Measurements from ENCODE around the gene SAP30BP. TPM values are rescaled to one million over a fixed set of nuclear protein-coding genes. Genes with fewer than 3 reads are reported as not detected.
A peak's percentile ranks its signal among the peaks of the same experiment; 100 is the strongest.

The SAP30BP gene
- total RNA-seq, 1 experiment from 2014 or later, result 89.7 TPM

- Histone ChIP-seq H3K18ac (ENCODE audit: insufficient read length, low read depth, low read length) (no peak overlapping the region), H3T11ph (ENCODE audit: low read length) (no peak overlapping the region), H4K8ac (replicated peaks; ENCODE audit: insufficient read length, low read depth, low read length) (no peak overlapping the region), H3K9ac (ENCODE audit: extremely low read depth, insufficient read length, low read length) (no peak overlapping the region), H2AK5ac (ENCODE audit: insufficient read length, low read length) (no peak overlapping the region), H3K27ac (ENCODE audit: insufficient read length, low read depth, low read length) (no peak overlapping the region), H2BK15ac (ENCODE audit: low read depth, low read length) (no peak overlapping the region), H4K5ac (ENCODE audit: insufficient read length, low read depth, low read length) (no peak overlapping the region), H3K79me2 (ENCODE audit: insufficient read depth, low read length) (no peaks in the 10 kb centered on the region; the same call in 1 of the 2 replicates), H4K91ac (ENCODE audit: insufficient read length, low read depth, low read length) (no peak overlapping the region), H2BK120ac (ENCODE audit: low read depth, low read length, poor library complexity, severe bottlenecking) (no peak overlapping the region), H3K23ac (ENCODE audit: insufficient read length, low read depth, low read length) (no peak overlapping the region), H3K79me1 (ENCODE audit: insufficient read depth, low read depth, low read length, poor library complexity, severe bottlenecking) (no peaks in the 10 kb centered on the region), H2BK20ac (ENCODE audit: low read depth, low read length, poor library complexity, severe bottlenecking) (no peak overlapping the region), H3K27me3 (ENCODE audit: insufficient read depth, low read length) (no peaks in the 10 kb centered on the region), H3K4me1 (ENCODE audit: insufficient read depth, low read length) (no peaks in the 10 kb centered on the region), H3K23me2 (ENCODE audit: insufficient read length, low read depth, low read length, poor library complexity, severe bottlenecking) (no peaks in the 10 kb centered on the region), H2BK12ac (ENCODE audit: insufficient read length, low read depth, low read length) (no peak overlapping the region), H2AFZ (ENCODE audit: low read length) (no peak overlapping the region), H3K4me2 (ENCODE audit: insufficient read depth, insufficient read length, low read length) (no peak overlapping the region), H3K9me3 (ENCODE audit: control insufficient read depth, low read depth, low read length) (no peaks in the 10 kb centered on the region), H3K14ac (ENCODE audit: insufficient read depth, low read length) (no peak overlapping the region), H2BK5ac (ENCODE audit: insufficient read length, low read length) (no peak overlapping the region), H4K20me1 (ENCODE audit: control insufficient read depth, insufficient read depth, insufficient read length) (no peaks in the 10 kb centered on the region), H3K4ac (ENCODE audit: low read depth, low read length) (no peak overlapping the region), H3K56ac (ENCODE audit: insufficient read length, low read depth, low read length) (no peak overlapping the region)
- peaks cover under 1 to 12% (median 8%) of the 10 kb centered on the region in 3 experiments; a peak in 5 of 7 replicates for H3K36me3 Mint-ChIP-seq (ENCODE audit: insufficient read depth in 1 of 3, low read depth in 3 of 3)
- DNase-seq, result no peak
- whole genome bisulfite sequencing (ENCODE audit: extremely low coverage, insufficient read length, low lambda C conversion rate), result no CpG with 5 or more reads among the region's 6 CpGs
- no peak for TF ChIP-seq CTCF (conservative IDR thresholded peaks at IDR 0.05)
- no peaks in the 10 kb centered on the region for H3K27me3 Mint-ChIP-seq (ENCODE audit: low read depth)
- no peaks in the 10 kb centered on the region for H3K9me3 Mint-ChIP-seq
- H3K4me3 Mint-ChIP-seq, result no peak overlapping the region
- peaks cover 30 to 44% of the 10 kb centered on the region in 2 experiments for H3K4me1 Mint-ChIP-seq
- H3K27ac Mint-ChIP-seq, result peak overlapping the region in 2 of 3 experiments; percentile 44 to 91; a peak in 3 of 7 replicates
These were observed 22.3 kb downstream of the SAP30BP start for GRCh38 chr17:75689441-75689873.

Measured in H9 (cell line).